ENCODE results near the gene NFASC.
A peak's percentile ranks its signal among the peaks of the same experiment; 100 is the strongest.

The NFASC gene

GRCh38 chr1:205047764-205048231 lies 177.1 kb downstream of the NFASC start:
- Histone ChIP-seq H3K27ac (no peak overlapping the region), H3K36me3 (no peaks in the 10 kb centered on the region), H3K4me2 (peak overlapping the region; percentile 73), H3K9me3 (no peaks in the 10 kb centered on the region), H3K9ac (no peak overlapping the region), H3K27me3 (peaks cover 29% of the 10 kb centered on the region), H3K4me1 (peaks cover 57% of the 10 kb centered on the region), H3K4me3 (no peak overlapping the region), H4K20me1 (no peaks in the 10 kb centered on the region)
- TF ChIP-seq Cebpa-rat (IDR thresholded peaks at IDR 0.05), result no peak

GRCh38 chr1:205048382-205048781 lies 177.7 kb downstream of the NFASC start:
- TF ChIP-seq Cebpa-rat (IDR thresholded peaks at IDR 0.05), result no peak
- peaks cover 23% of the 10 kb centered on the region for H3K27me3 ChIP-seq

DNA sequence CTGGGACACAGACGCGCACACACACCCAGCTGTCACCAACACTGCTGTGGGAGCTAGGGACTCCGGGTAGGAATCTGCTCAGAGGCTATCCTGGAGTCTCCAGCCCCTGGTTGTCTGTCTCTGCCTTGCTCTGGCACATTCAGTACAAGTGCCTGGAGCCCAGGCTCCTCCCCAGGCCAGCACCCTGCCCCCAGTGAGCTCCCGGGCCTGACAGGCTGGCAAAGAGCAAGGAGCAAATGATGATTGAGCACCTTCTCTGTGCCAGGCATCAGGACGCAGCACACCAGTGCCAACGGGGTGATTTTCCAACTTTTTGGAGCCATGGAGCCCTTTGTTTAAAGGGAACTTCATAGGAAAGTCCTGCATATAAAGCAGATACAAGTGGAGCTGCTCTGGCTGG lies 178.8 kb downstream of the NFASC start:
- H3K27me3 ChIP-seq, result peaks cover 12% of the 10 kb centered on the region
- no peak overlapping the region for H3K4me3 ChIP-seq

More at GRCh38 chr1:205048382-205048781, 177.7 kb downstream of the NFASC start:
- Histone ChIP-seq H3K27ac (no peak overlapping the region), H4K20me1 (no peaks in the 10 kb centered on the region), H3K4me1 (peaks cover 57% of the 10 kb centered on the region), H3K4me2 (no peak overlapping the region; the same call in 1 of the 2 replicates), H3K36me3 (no peaks in the 10 kb centered on the region), H3K4me3 (no peak overlapping the region), H3K9ac (no peak overlapping the region), H3K9me3 (no peaks in the 10 kb centered on the region)

GRCh38 chr1:205052690-205053089 lies 182.0 kb downstream of the NFASC start:
- TF ChIP-seq Cebpa-rat (IDR thresholded peaks at IDR 0.05), result no peak

More for the DNA sequence above, 178.8 kb downstream of the NFASC start:
- H3K36me3 ChIP-seq, result no peaks in the 10 kb centered on the region
- H3K9me3 ChIP-seq, result no peaks in the 10 kb centered on the region
- peaks cover 56% of the 10 kb centered on the region for H3K4me1 ChIP-seq
- no peak overlapping the region for H3K4me2 ChIP-seq
- no peak for TF ChIP-seq Cebpa-rat (IDR thresholded peaks at IDR 0.05)
- H3K27ac ChIP-seq, result no peak overlapping the region
- H3K9ac ChIP-seq, result no peak overlapping the region
- H4K20me1 ChIP-seq, result no peaks in the 10 kb centered on the region

GRCh38 chr1:205053296-205053695 lies 182.6 kb downstream of the NFASC start:
- H4K20me1 ChIP-seq, result no peaks in the 10 kb centered on the region
- H3K27ac ChIP-seq, result peak overlapping the region; percentile 58; the same call in 1 of the 2 replicates
- H3K27me3 ChIP-seq, result no peaks in the 10 kb centered on the region
- TF ChIP-seq Cebpa-rat (IDR thresholded peaks at IDR 0.05), result no peak
- peaks cover 41% of the 10 kb centered on the region for H3K4me1 ChIP-seq
- peak overlapping the region; percentile 86 for H3K4me2 ChIP-seq
- H3K4me3 ChIP-seq, result no peak overlapping the region
- no peak overlapping the region for H3K9ac ChIP-seq
- no peaks in the 10 kb centered on the region for H3K36me3 ChIP-seq
- no peaks in the 10 kb centered on the region for H3K9me3 ChIP-seq

More at GRCh38 chr1:205052690-205053089, 182.0 kb downstream of the NFASC start:
- Histone ChIP-seq H3K36me3 (no peaks in the 10 kb centered on the region), H3K27ac (peak overlapping the region; percentile 58; the same call in 1 of the 2 replicates), H3K4me2 (peak overlapping the region; percentile 86), H3K4me1 (peaks cover 47% of the 10 kb centered on the region), H3K9me3 (no peaks in the 10 kb centered on the region), H3K9ac (no peak overlapping the region), H3K4me3 (0 out of 2 replicates have a peak overlapping the region, but pooled peaks have one; percentile 11), H3K27me3 (no peaks in the 10 kb centered on the region), H4K20me1 (no peaks in the 10 kb centered on the region)

DNA sequence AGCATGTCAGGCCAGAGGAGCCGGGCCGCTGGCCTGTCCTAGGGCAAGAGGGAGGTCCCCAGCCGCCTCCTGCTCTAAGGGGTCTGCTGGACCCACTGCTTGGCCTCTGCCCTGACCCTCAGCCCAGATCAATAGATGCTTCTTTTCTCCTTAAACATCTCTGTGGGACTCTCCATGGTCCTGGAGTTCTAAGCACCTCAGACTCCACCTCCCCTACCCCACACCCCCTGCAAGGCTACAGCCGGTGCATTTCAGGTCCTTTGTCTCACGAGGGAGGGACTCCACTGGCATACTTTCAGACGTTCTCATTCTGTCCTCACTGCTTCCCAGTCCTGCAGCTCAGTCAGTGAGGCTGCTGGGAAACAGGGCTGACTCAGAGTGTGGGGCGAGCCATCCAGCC lies 183.4 kb downstream of the NFASC start:
- H3K27me3 ChIP-seq, result no peaks in the 10 kb centered on the region
- H4K20me1 ChIP-seq, result no peaks in the 10 kb centered on the region
- H3K4me2 ChIP-seq, result peak overlapping the region; percentile 86; the same call in 1 of the 2 replicates
- TF ChIP-seq Cebpa-rat (IDR thresholded peaks at IDR 0.05), result no peak
- H3K4me3 ChIP-seq, result no peak overlapping the region
- H3K9ac ChIP-seq, result no peak overlapping the region
- no peak overlapping the region for H3K27ac ChIP-seq
- no peaks in the 10 kb centered on the region for H3K36me3 ChIP-seq
- no peaks in the 10 kb centered on the region for H3K9me3 ChIP-seq
- H3K4me1 ChIP-seq, result peaks cover 38% of the 10 kb centered on the region

- no peak overlapping the region for H3K9ac ChIP-seq
- H3K36me3 ChIP-seq, result no peaks in the 10 kb centered on the region
- no peaks in the 10 kb centered on the region for H3K27me3 ChIP-seq
- no peak for TF ChIP-seq Cebpa-rat (IDR thresholded peaks at IDR 0.05)
- no peak overlapping the region for H3K27ac ChIP-seq
- H3K4me2 ChIP-seq, result peak overlapping the region; percentile 37
- no peaks in the 10 kb centered on the region for H4K20me1 ChIP-seq
- H3K4me3 ChIP-seq, result no peak overlapping the region
- peaks cover 38% of the 10 kb centered on the region for H3K4me1 ChIP-seq
- no peaks in the 10 kb centered on the region for H3K9me3 ChIP-seq
These were observed 185.5 kb downstream of the NFASC start for GRCh38 chr1:205056188-205056611.

DNA sequence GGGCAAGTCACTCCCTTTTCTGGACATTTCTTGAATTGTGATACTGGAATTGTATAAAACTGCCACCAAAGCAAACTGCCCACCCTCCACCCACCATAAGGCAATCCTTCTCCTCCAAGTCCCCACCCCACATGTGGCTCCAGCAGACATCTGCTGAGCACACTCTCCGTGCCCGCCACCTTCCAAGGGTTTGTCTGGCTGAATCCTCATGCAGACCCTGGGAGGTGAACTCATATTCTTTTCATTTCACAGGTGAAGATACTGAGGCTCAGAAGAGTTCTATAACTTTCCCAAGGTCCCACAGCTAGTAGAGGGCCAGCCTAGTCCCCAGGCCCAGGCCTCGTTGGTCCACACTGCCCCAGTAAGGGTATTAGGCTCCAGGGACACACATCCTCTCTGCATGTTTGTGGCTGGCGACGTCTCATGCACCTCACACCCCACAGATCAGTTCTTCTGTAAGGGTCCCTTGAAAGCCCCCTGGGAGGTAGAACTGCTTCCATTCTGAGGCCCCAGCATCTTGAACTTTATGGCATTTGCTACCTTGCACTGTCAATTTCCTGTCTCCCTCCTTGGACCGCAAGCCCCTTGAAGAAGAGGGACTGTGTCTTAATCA lies 186.4 kb downstream of the NFASC start:
- Histone ChIP-seq H3K27ac (no peak overlapping the region), H3K4me2 (no peak overlapping the region), H4K20me1 (no peaks in the 10 kb centered on the region), H3K9me3 (no peaks in the 10 kb centered on the region), H3K4me3 (no peak overlapping the region), H3K4me1 (peaks cover 33% of the 10 kb centered on the region), H3K9ac (no peak overlapping the region), H3K27me3 (no peaks in the 10 kb centered on the region), H3K36me3 (no peaks in the 10 kb centered on the region)
- TF ChIP-seq Cebpa-rat (IDR thresholded peaks at IDR 0.05), result no peak

DNA sequence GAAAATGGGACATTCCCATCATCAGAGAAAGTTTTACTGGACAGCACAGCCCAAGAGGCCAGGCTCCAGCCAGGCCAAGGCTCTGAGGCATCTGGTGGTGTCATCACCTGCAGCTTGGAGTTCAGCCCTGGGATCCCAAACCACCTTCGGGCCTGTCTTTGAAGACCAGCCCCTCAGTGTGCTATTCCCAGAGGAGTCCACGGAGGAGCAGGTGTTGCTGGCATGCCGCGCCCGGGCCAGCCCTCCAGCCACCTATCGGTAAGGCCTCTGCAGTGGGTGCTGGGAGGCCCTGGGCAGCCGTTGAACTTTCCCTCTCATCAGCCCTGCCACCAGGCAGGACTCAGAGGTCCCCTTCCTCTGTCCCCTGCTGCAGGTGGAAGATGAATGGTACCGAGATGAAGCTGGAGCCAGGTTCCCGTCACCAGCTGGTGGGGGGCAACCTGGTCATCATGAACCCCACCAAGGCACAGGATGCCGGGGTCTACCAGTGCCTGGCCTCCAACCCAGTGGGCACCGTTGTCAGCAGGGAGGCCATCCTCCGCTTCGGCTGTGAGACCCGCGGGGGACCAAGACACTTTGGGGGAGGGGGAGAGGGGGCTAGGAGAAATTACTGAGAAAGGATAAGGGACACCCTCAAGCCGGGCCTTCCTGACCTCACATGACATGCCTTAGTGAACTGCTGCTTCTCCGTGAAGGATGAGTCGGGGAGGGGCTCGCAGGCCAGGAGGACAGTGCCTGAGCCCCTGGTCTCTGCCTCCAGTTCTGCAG lies 187.3 kb downstream of the NFASC start:
- Histone ChIP-seq H3K36me3 (no peaks in the 10 kb centered on the region), H3K9me3 (no peaks in the 10 kb centered on the region), H3K4me1 (peaks cover 23% of the 10 kb centered on the region), H3K27ac (no peak overlapping the region), H4K20me1 (no peaks in the 10 kb centered on the region), H3K4me3 (no peak overlapping the region), H3K4me2 (no peak overlapping the region), H3K27me3 (no peaks in the 10 kb centered on the region), H3K9ac (no peak overlapping the region)
- TF ChIP-seq Cebpa-rat (IDR thresholded peaks at IDR 0.05), result no peak

DNA sequence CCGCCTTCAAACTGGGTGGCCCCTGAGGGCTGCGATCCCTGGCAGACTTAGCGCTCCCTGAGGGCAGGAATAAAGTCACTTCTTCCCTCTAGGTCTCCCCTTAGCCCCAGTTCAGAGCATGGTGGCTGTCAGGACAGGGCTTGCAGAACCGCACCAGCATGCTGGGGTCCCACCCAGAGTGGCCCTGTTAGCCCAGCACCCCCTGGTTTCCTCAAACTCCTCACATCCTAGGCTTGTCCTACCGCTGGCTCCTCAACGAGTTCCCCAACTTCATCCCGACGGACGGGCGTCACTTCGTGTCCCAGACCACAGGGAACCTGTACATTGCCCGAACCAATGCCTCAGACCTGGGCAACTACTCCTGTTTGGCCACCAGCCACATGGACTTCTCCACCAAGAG lies 188.2 kb downstream of the NFASC start:
- no peaks in the 10 kb centered on the region for H4K20me1 ChIP-seq
- H3K27me3 ChIP-seq, result no peaks in the 10 kb centered on the region
- H3K27ac ChIP-seq, result no peak overlapping the region
- H3K4me1 ChIP-seq, result peaks cover 15% of the 10 kb centered on the region
- no peak overlapping the region for H3K9ac ChIP-seq
- no peak for TF ChIP-seq Cebpa-rat (IDR thresholded peaks at IDR 0.05)
- H3K4me2 ChIP-seq, result no peak overlapping the region
- no peaks in the 10 kb centered on the region for H3K9me3 ChIP-seq
- no peaks in the 10 kb centered on the region for H3K36me3 ChIP-seq
- no peak overlapping the region for H3K4me3 ChIP-seq

Measured in BLaER1 (cell line).